Naive B cell (primary cell): ENCODE results near the gene ZBTB20. TPM values are rescaled to one million over a fixed set of nuclear protein-coding genes. Genes with fewer than 3 reads are reported as not detected.
"Not testable (repeated sequence)": the region's sequence is repeated elsewhere in the genome, so short reads cannot be mapped to it uniquely, and the experiment has no call there.

ENCODE experiments used
- ATAC-seq, 2 donors: fragments of 150-1000 bp; cut with Tn5 transposase; 2 replicates each; pipeline ENCODE4 v1.10.0; 2021; ENCODE audit warnings: low read depth in 2 of 2, mild to moderate bottlenecking in 2 of 2, moderate library complexity in 2 of 2
- DNase-seq: peaks from one replicate; pipeline ENCODE4 v3.0.0; 2022
- H3K27ac Mint-ChIP-seq, 6 donors: one replicate each; pipeline ENCODE4 v1.8.0; 2020 to 2022; ENCODE audit warnings: mild to moderate bottlenecking in 6 of 6, mixed read lengths in 6 of 6, moderate library complexity in 5 of 6, inconsistent platforms in 2 of 6
- H3K27me3 Mint-ChIP-seq, 3 donors: one replicate each; pipeline ENCODE4 v1.8.0; 2021 to 2022; ENCODE audit warnings: mixed read lengths in 3 of 3, mild to moderate bottlenecking in 1 of 3
- H3K36me3 Mint-ChIP-seq, 2 donors: one replicate each; pipeline ENCODE4 v1.8.0; 2020 to 2022; ENCODE audit warnings: mixed read lengths in 2 of 2, inconsistent platforms in 1 of 2, mild to moderate bottlenecking in 1 of 2
- H3K4me1 Mint-ChIP-seq, 3 donors: one replicate each; pipeline ENCODE4 v1.8.0; 2020 to 2022; ENCODE audit warnings: mixed read lengths in 3 of 3, inconsistent platforms in 1 of 3, mild to moderate bottlenecking in 1 of 3, moderate library complexity in 1 of 3
- H3K4me3 Mint-ChIP-seq, 8 donors: one replicate each; pipeline ENCODE4 v1.8.0; 2020 to 2022; ENCODE audit warnings: mild to moderate bottlenecking in 8 of 8, mixed read lengths in 8 of 8, moderate library complexity in 8 of 8, inconsistent platforms in 2 of 8
- H3K9me3 Mint-ChIP-seq, 7 donors: one replicate each; pipeline ENCODE4 v1.8.0; 2020 to 2022; ENCODE audit warnings: mixed read lengths in 7 of 7, mild to moderate bottlenecking in 5 of 7, inconsistent platforms in 2 of 7, moderate library complexity in 1 of 7
- polyA plus RNA-seq, 6 donors: library from polyadenylated mRNA; unstranded; fragments of 300-500 nt; fragmentation: Illumina TruSeq; gene quantifications; one replicate each; pipeline ENCODE4 v1.2.3, GENCODE V29; 2021; ENCODE audit warnings: low read depth in 6 of 6

Gene ZBTB20
- polyA plus RNA-seq, 6 donors from 2014 or later = 20.4 to 38.5 (median 34.6) TPM

DNA sequence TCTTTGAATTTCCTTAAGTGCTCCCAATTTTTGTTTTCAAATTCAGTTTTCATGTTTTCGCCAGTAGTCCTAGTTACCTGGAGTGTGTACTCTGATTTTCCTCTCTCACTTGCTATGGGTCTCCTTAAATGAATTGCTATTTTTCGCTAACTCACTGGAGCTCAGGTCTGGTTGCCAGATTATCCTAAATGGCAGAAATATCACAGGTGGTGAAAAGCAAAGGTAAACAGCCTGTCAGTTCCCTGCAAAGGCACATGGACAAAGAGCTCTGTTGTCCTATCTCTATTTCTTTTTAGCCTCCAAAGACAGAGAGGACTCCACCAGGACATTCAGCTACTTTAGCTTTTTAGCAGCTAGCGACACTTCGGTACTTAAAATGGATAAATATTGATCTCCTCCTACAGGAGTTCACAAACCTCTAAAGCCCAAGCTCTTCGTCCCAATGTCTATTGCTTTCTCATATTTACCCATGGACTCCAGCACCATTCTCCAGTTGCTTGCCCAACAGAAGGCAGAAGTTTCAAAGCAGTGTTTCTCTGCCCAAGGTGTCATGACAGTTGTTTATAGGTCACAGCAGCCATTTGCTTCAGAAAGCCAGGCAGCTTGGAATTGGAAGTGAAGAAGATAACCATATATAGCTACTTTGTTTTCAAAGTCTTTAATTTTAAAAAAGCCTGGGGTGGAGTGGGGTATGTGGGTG is 12.3 kb downstream of the ZBTB20 start:
- peak overlapping the region in 1 of 6 donors; percentile 53 for H3K27ac Mint-ChIP-seq
- H3K4me1 Mint-ChIP-seq = peaks cover 0 to 22% (median 7%) of the 10 kb centered on the region in 3 donors
- H3K4me3 Mint-ChIP-seq = no peak overlapping the region
- DNase-seq = no peak
- no peaks in the 10 kb centered on the region for H3K36me3 Mint-ChIP-seq
- peaks cover 0 to 5% (median 1%) of the 10 kb centered on the region in 7 donors for H3K9me3 Mint-ChIP-seq
- no peaks in the 10 kb centered on the region for H3K27me3 Mint-ChIP-seq
- no peak for ATAC-seq

DNA sequence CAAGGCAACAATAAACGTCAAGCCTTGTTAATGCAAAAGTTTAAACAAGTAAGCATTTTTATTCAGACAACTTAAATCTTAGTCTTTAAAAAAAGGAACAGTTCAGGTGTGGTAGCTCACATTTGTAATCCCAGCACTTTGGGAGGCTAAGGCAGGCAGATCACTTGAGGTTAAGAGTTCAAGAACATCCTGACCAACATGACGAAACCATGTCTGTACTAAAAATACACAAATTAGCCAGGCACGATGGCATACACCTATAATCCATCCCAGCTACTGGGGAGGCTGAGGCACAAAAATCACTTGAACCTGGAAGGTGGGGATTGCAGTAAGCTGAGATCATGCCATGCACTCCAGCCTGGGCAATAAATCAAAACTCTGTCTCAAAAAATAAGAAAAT is 19.9 kb downstream of the ZBTB20 start:
- Mint-ChIP-seq H3K4me3 (no peak overlapping the region), H3K4me1 (peaks cover 9 to 32% (median 21%) of the 10 kb centered on the region in 3 donors), H3K27me3 (no peaks in the 10 kb centered on the region), H3K27ac (no peak overlapping the region), H3K36me3 (no peaks in the 10 kb centered on the region), H3K9me3 (no peaks in the 10 kb centered on the region)
- no peak for DNase-seq
- no peak for ATAC-seq

- Mint-ChIP-seq H3K36me3 (no peaks in the 10 kb centered on the region), H3K27ac (peak overlapping the region in 2 of 6 donors; percentile 15 to 79), H3K4me3 (no peak overlapping the region), H3K4me1 (peaks cover 13 to 41% (median 23%) of the 10 kb centered on the region in 3 donors), H3K9me3 (no peaks in the 10 kb centered on the region), H3K27me3 (no peaks in the 10 kb centered on the region)
- ATAC-seq (no peak), DNase-seq (no peak)
Observed at GRCh38 chr3:115120597-115120996, 26.5 kb downstream of the ZBTB20 start.

- peaks cover 2 to 5% of the 10 kb centered on the region in 2 donors for H3K36me3 Mint-ChIP-seq
- no peak for ATAC-seq
- no peak for DNase-seq
- peak overlapping the region in 1 of 6 donors; percentile 22 for H3K27ac Mint-ChIP-seq
- H3K4me1 Mint-ChIP-seq = peaks cover 4 to 7% (median 5%) of the 10 kb centered on the region in 3 donors
- H3K4me3 Mint-ChIP-seq = no peak overlapping the region
- H3K27me3 Mint-ChIP-seq = no peaks in the 10 kb centered on the region
- H3K9me3 Mint-ChIP-seq = no peaks in the 10 kb centered on the region
Observed at GRCh38 chr3:115113367-115113766, 33.7 kb downstream of the ZBTB20 start.

- DNase-seq (no peak), ATAC-seq (no peak)
- no peak overlapping the region for H3K4me3 Mint-ChIP-seq
- peaks cover 0 to 4% (median 3%) of the 10 kb centered on the region in 7 donors for H3K9me3 Mint-ChIP-seq
- peaks cover 12 to 14% of the 10 kb centered on the region in 2 donors for H3K36me3 Mint-ChIP-seq
- H3K27ac Mint-ChIP-seq = no peak overlapping the region
- H3K4me1 Mint-ChIP-seq = peaks cover 4 to 7% (median 5%) of the 10 kb centered on the region in 3 donors
- H3K27me3 Mint-ChIP-seq = no peaks in the 10 kb centered on the region
Observed at GRCh38 chr3:115111632-115112031, 35.5 kb downstream of the ZBTB20 start.

GRCh38 chr3:115110830-115111229 is 36.3 kb downstream of the ZBTB20 start:
- DNase-seq (no peak), ATAC-seq (no peak)
- peaks cover 12 to 14% of the 10 kb centered on the region in 2 donors for H3K36me3 Mint-ChIP-seq
- H3K9me3 Mint-ChIP-seq = peaks cover 0 to 4% (median 3%) of the 10 kb centered on the region in 7 donors
- no peak overlapping the region for H3K4me3 Mint-ChIP-seq
- no peak overlapping the region for H3K27ac Mint-ChIP-seq
- no peaks in the 10 kb centered on the region for H3K27me3 Mint-ChIP-seq
- peaks cover 4 to 7% (median 5%) of the 10 kb centered on the region in 3 donors for H3K4me1 Mint-ChIP-seq

DNA sequence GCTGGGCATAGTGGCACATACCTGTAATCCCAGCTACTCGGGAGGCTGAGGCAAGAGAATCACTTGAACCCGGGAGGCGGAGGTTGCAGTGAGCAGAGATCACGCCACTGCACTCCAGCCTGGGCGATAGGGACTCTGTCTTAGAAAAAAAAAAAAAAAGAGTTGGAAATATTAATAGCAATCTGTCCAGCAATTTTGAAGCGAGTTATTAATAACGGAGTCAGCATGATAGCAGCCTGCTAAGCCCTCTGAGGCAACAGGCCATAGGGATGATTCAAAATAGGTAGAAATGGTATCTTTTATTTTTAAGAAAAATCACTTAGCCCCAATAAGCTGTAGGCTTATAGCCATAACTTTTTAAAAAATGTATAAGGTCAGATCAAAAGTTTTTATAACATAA is 37.0 kb downstream of the ZBTB20 start:
- H3K9me3 Mint-ChIP-seq, H3K4me3 Mint-ChIP-seq, H3K4me1 Mint-ChIP-seq, ATAC-seq, DNase-seq, H3K27ac Mint-ChIP-seq, H3K27me3 Mint-ChIP-seq: not testable (repeated sequence)
- H3K36me3 Mint-ChIP-seq = peaks cover 12 to 14% of the 10 kb centered on the region in 2 donors

DNA sequence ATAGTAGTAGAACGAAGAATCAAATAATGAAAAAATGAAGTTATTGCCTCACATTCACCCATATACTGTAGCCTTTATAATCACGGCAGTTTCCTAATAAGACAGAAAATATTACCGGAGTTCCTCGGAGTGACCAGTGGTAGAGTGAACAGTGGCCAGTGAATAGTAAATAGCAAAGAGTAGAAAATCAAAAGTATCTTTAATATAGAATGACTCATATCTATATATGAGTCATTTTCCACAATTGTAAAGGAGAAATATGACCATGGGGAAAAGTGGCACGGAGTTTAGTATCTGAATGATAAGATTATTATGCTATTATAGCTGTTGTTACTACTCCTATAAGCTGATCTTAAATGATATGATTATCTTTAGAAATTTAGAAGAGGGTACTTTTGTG is 38.5 kb downstream of the ZBTB20 start:
- H3K27ac Mint-ChIP-seq = no peak overlapping the region
- no peak overlapping the region for H3K4me3 Mint-ChIP-seq
- no peaks in the 10 kb centered on the region for H3K27me3 Mint-ChIP-seq
- ATAC-seq (no peak), DNase-seq (no peak)
- H3K36me3 Mint-ChIP-seq = peaks cover 25% of the 10 kb centered on the region in 2 donors
- peaks cover 3 to 17% (median 5%) of the 10 kb centered on the region in 7 donors for H3K9me3 Mint-ChIP-seq
- H3K4me1 Mint-ChIP-seq = peaks cover 4 to 11% (median 5%) of the 10 kb centered on the region in 3 donors

DNA sequence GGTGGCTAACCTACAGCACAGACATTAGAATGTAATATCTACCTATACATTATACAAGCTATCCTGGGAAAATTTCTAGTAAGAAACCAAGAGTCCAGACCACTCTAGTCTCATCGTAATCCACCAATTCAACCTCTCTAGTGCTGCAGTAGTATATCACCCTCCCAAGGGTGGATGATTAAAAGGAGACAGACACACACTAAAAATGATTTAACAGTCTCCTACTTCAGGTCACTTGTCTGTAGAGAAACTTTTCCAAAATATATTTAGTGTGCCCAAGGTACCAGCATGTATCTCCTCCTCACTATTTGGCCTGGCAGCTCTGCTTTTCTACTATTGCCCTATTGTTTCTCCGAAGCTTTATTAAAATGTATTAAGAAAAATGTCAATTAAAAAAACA is 45.0 kb downstream of the ZBTB20 start:
- Mint-ChIP-seq H3K27ac (peak overlapping the region in 2 of 6 donors; percentile 42 to 81), H3K4me1 (peaks cover 22 to 45% (median 36%) of the 10 kb centered on the region in 3 donors), H3K36me3 (peaks cover 18% of the 10 kb centered on the region in 2 donors), H3K4me3 (no peak overlapping the region), H3K27me3 (no peaks in the 10 kb centered on the region), H3K9me3 (peaks cover 2 to 15% (median 5%) of the 10 kb centered on the region in 7 donors)
- DNase-seq (no peak), ATAC-seq (no peak)

DNA sequence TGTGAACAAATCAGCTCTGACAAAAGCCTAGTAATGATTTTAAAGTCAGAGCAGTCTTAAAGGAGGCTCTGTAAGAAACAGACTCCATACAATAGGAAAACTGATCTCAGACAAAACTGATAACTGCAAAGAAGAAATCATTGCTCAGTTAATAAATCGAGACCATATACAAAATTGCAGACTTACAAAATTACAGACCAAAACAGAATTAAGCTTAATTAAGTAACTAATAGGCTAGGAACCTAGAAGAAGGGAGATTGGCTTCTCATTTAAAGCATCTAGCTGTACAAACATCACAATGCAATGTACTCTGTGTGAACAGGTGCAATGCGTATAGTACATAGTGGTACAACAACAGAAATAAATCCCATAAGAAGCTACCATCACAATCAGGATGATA is 46.3 kb downstream of the ZBTB20 start:
- ATAC-seq (no peak), DNase-seq (no peak)
- Mint-ChIP-seq H3K4me3 (peak overlapping the region in 7 of 8 donors; percentile 64 to 90 (median 85)), H3K9me3 (peaks cover 2 to 15% (median 5%) of the 10 kb centered on the region in 7 donors), H3K4me1 (peaks cover 22 to 45% (median 38%) of the 10 kb centered on the region in 3 donors), H3K27me3 (no peaks in the 10 kb centered on the region), H3K36me3 (peaks cover 18% of the 10 kb centered on the region in 2 donors), H3K27ac (peak overlapping the region in 4 of 6 donors; percentile 28 to 84 (median 80))

- DNase-seq = peak; percentile 16
- peak; percentile 70 to 76 for ATAC-seq
- H3K27me3 Mint-ChIP-seq = no peaks in the 10 kb centered on the region
- peak overlapping the region; percentile 64 to 90 (median 85) for H3K4me3 Mint-ChIP-seq
- H3K36me3 Mint-ChIP-seq = peaks cover 18% of the 10 kb centered on the region in 2 donors
- peak overlapping the region; percentile 2 to 93 (median 80) for H3K27ac Mint-ChIP-seq
- H3K4me1 Mint-ChIP-seq = peaks cover 22 to 45% (median 38%) of the 10 kb centered on the region in 3 donors
- H3K9me3 Mint-ChIP-seq = peaks cover 2 to 15% (median 5%) of the 10 kb centered on the region in 7 donors
Observed at GRCh38 chr3:115099986-115100571, 47.0 kb downstream of the ZBTB20 start.

- H3K27ac Mint-ChIP-seq = peak overlapping the region; percentile 3 to 93 (median 60)
- H3K27me3 Mint-ChIP-seq = no peaks in the 10 kb centered on the region
- H3K9me3 Mint-ChIP-seq = peaks cover under 1 to 9% (median 2%) of the 10 kb centered on the region in 7 donors
- H3K36me3 Mint-ChIP-seq = peaks cover 13 to 14% of the 10 kb centered on the region in 2 donors
- DNase-seq (no peak), ATAC-seq (no peak)
- peak overlapping the region; percentile 64 to 90 (median 85) for H3K4me3 Mint-ChIP-seq
- H3K4me1 Mint-ChIP-seq = peaks cover 22 to 45% (median 38%) of the 10 kb centered on the region in 3 donors
Observed at GRCh38 chr3:115099134-115099985, 47.7 kb downstream of the ZBTB20 start.
